Fibroblast of mammary gland (primary cell): ENCODE data around the gene RPL4.
"Not testable (repeated sequence)": the region's sequence is repeated elsewhere in the genome, so short reads cannot be mapped to it uniquely, and the experiment has no call there.

ENCODE experiments used
- DNase-seq: peaks from one replicate; pipeline ENCODE4 v3.0.0-alpha.2; 2010; ENCODE audit warnings: low read depth
- H3K4me3 ChIP-seq: 2 replicates; pipeline ENCODE4 v1.5.1; 2011; ENCODE audit warnings: low read depth, mild to moderate bottlenecking, low read length, moderate library complexity; ENCODE audit not compliant: control insufficient read depth
- TF ChIP-seq, protein P1 (sequence below): conservative IDR thresholded peaks from 2 replicates; pipeline ENCODE4 v1.5.1; 2011; ENCODE audit warnings: low read depth, low read length, inconsistent platforms; ENCODE audit not compliant: control insufficient read depth, insufficient read depth

The RPL4 gene

DNA sequence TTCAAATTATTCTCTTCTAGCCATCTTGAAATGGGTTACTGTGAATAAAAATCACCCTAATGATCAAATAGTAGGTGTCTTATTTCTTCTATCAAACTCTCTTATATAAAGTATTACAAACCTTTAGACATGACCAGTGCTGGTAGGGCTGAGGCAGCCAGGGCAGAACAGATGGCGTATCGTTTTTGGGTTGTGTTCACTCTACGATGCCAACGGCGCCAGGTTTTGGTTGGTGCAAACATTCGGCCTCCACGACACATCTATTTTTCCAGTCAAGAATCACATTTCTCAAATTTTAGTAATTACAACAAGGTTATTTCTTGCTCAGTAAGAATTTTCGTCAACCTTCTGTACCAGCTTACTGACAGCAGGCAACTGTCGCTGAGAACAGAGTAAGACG lies 2.2 kb downstream of the RPL4 start:
- H3K4me3 ChIP-seq: peak overlapping the region; percentile 88
- TF ChIP-seq, protein P1, sequence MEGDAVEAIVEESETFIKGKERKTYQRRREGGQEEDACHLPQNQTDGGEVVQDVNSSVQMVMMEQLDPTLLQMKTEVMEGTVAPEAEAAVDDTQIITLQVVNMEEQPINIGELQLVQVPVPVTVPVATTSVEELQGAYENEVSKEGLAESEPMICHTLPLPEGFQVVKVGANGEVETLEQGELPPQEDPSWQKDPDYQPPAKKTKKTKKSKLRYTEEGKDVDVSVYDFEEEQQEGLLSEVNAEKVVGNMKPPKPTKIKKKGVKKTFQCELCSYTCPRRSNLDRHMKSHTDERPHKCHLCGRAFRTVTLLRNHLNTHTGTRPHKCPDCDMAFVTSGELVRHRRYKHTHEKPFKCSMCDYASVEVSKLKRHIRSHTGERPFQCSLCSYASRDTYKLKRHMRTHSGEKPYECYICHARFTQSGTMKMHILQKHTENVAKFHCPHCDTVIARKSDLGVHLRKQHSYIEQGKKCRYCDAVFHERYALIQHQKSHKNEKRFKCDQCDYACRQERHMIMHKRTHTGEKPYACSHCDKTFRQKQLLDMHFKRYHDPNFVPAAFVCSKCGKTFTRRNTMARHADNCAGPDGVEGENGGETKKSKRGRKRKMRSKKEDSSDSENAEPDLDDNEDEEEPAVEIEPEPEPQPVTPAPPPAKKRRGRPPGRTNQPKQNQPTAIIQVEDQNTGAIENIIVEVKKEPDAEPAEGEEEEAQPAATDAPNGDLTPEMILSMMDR: no peak
- no peak for DNase-seq

DNA sequence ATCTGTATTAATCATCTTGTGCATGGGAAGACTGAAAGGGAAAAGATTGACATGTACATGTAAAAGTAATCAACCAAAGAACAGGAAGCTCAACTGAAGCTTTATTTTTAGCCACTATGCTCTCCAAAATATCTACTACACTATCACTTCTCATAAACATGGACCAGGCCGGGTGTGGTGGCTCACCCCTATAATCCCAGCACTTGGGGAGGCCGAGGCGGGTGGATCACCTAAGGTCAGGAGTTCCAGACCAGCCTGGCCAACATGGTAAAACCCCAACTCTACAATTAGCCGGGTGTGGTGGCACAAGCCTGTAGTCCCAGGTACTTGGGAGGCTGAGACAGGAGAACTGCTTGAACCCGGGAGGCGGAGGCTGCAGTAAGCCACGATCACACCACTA lies 4.3 kb downstream of the RPL4 start:
- DNase-seq, H3K4me3 ChIP-seq: not testable (repeated sequence)

DNA sequence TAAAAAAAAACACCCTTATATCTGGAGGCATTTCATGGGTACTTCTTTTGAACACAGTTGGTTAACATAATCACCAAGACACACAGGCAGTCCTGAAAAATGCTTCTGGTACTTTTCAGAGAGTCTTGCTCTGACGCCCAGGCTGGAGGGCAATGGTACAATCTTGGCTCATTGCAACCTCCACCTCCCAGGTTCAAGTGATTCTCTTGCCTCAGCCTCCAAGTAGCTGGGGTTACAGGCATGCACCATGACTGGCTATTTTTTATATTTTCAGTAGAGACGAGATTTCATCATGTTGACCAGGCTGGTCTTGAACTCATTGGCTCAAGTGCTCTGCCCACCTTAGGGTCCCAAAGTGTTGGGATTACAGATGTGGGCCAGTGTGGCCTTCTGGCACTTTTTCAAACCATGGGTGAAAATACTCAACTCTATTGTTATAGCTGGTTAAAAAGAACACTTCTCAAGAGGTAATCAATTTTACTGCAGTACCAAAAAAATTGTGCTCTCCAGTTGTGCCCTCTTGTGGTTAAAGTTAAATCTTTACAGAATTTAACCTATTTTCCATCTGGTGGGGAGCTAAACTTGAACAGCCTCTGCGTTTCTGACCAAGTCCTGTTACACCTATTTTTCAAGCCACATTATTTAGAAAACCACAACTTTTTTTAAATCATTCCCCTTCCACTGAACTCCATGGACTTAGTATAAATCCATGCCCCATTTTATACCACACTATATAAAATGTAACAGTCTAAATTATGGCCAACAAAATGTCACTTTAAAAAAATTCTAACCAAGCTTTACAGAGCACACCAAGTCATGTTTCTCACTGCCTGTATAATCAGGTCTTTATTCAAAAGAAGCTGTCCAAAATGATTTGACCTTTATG lies 5.9 kb downstream of the RPL4 start:
- DNase-seq: peak; percentile 59
- TF ChIP-seq, protein P1: peak; percentile 39

DNA sequence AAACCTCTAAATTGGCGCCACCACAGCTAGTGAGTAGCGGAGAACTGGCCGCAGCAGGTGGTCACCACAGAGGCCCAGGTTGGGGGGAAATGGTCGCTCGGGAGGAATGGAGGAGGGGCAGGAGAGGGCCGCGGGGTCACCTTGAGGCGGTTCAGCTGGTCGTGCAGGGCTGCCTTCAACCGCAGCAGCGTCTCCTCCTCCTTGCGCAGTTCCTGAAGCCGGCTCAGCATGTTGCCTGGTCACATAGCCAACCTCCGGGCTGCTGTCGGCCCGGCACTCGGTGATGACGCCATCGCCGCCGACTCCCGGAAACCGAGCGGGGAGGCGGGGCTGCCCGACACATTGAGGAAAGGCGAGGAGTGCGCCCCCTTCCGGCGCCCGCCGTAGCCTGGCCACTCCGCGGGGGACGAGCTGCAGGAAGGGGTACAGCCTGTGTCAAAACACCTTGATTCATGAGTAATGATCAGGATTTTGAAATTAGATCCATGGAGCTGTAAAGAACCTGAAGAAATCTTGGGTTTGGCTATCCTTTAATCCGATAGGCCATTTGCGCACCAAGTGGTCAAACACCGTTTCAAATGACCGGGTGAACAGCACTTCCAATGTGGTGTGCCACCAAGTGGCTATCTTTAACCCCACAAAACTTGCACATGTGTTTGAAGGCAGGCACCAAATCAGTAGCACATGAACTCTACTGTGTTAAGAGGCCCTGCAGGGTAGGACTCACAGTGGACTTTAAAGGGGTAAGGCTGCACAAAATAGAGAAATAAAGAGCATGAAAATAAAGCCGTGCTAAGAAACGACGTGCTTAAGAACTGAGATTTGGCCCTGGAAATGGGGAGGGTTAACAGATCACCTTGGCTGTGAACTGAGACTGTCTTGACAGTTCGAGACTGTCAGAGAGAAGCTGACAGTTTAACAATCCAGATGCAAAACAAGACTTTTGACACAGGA lies 6.9 kb downstream of the RPL4 start, which contains the start of gene SNAPC5:
Gene SNAPC5, minus strand, starts transcription at position 261 of the 954 bp plus-strand sequence. Its CDS starts 31 bp downstream, at position 230.
- TF ChIP-seq, protein P1: peak; percentile 78
- DNase-seq: peak; percentile 91
- peak within 1 kb of the TSS; percentile 94 for H3K4me3 ChIP-seq

More for the DNA sequence above, 5.9 kb downstream of the RPL4 start:
- no peak overlapping the region for H3K4me3 ChIP-seq

DNA sequence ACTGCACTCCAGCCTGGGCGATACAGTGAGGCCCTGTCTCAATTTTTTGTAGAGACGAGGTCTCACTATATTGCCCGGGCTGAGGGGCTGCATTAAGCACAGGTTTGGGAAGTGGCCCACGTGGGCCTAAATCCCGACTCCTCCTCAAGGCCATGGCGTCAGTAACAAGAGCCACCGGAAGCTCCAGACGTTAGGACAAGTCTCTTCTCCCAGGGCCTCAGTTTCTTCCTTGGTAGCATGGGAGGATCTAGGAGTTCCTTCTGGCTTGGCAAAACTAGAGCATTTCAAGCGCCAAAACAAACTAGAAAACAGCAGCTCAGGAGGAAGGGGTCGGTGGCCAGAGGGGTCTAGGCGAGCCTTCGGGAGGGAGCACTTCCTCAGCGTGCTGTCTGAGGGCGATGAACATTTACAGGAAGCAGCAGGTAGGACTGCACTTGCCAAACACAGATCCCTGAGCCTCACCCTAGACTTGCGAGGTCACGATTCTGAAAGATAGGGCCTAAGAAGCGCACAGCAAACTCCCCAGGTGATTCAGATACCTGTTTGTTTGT lies 7.6 kb downstream of the RPL4 start:
- peak overlapping the region; percentile 94 for H3K4me3 ChIP-seq
- DNase-seq: no peak
- TF ChIP-seq, protein P1: no peak

DNA sequence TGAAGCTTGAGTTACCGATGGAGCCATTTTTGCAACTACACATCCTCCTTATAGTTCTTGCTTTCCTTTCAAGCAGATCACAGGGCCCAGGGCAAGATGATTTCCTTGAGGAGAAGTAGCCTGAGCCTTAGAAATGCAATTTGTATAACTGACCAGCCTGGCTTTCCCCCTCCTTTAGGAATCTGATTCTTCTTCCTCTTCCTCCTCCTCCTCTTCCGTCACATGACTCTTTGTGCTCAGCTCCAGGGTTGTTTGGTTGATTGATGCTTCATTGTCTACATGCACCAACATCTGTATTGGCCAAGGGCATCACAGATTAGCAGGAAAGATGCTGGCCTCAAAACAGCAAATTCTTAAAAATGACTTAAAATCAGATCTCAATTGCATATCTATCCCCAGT lies 10.4 kb downstream of the RPL4 start:
- no peak for DNase-seq
- TF ChIP-seq, protein P1: no peak
- H3K4me3 ChIP-seq: no peak overlapping the region
